IMR-90 (cell line): ENCODE data around the gene ACOXL. TPM values are rescaled to one million over a fixed set of nuclear protein-coding genes. Genes with fewer than 3 reads are reported as not detected.

Experiments
- ATAC-seq: fragments of 200-7000 bp; cut with Tn5 transposase; 2 replicates; pipeline ENCODE4 v1.9.1; 2020; ENCODE audit warnings: low read depth, mild to moderate bottlenecking, moderate library complexity
- BruUV-seq: library from RNA; stranded (reverse); fragments of 400-500 nt; replicated peaks from 2 replicates; lab custom pipeline; 2021; lab: Mats Ljungman, UMichigan
- CTCF ChIA-PET: fragments of 300-600 bp; formaldehyde crosslinking; extraction: SDS; loops from one replicate; lab custom pipeline; 2021; ENCODE audit warnings: antibody characterized with exemption; lab: Yijun Ruan, JAX
- POLR2A ChIA-PET: fragments of 300-600 bp; sonication (Branson Sonifier 250); formaldehyde crosslinking; loops from one replicate; lab custom pipeline; 2022; ENCODE audit warnings: antibody characterized with exemption; ENCODE audit not compliant: unreplicated experiment; lab: Charles Lee
- DNase-seq: peaks from one replicate; pipeline ENCODE4 v3.0.0; 2013
- H2AFZ ChIP-seq: replicated peaks from 2 replicates; pipeline ENCODE3; 2013; ENCODE audit warnings: low read length, mild to moderate bottlenecking; ENCODE audit not compliant: poor library complexity
- H2AK5ac ChIP-seq: 2 replicates; pipeline ENCODE4 v1.6.1; 2013; ENCODE audit warnings: low read depth, low read length, inconsistent platforms
- H2AK9ac ChIP-seq: replicated peaks from 2 replicates; pipeline ENCODE3; 2013; ENCODE audit warnings: mild to moderate bottlenecking, low read depth, low read length, moderate library complexity; ENCODE audit not compliant: poor library complexity
- H2BK120ac ChIP-seq: 2 replicates; pipeline ENCODE4 v1.6.1; 2013; ENCODE audit warnings: low read depth, low read length, inconsistent platforms
- H2BK15ac ChIP-seq: 3 replicates; pipeline ENCODE4 v1.6.1; 2013; ENCODE audit warnings: low read depth, low read length, inconsistent platforms
- H2BK20ac ChIP-seq: 2 replicates; pipeline ENCODE4 v1.6.1; 2013; ENCODE audit warnings: low read depth, mild to moderate bottlenecking, inconsistent platforms, low read length, moderate library complexity
- H2BK5ac ChIP-seq: 2 replicates; pipeline ENCODE4 v1.6.1; 2013; ENCODE audit warnings: mild to moderate bottlenecking, low read depth, low read length, inconsistent platforms; ENCODE audit not compliant: poor library complexity, severe bottlenecking
- H3K14ac ChIP-seq: replicated peaks from 2 replicates; pipeline ENCODE4 v1.6.1; 2013; ENCODE audit warnings: low read depth, low read length, inconsistent platforms
- H3K18ac ChIP-seq: 2 replicates; pipeline ENCODE4 v1.6.1; 2013; ENCODE audit warnings: low read depth, low read length, control low read depth
- H3K23ac ChIP-seq: 2 replicates; pipeline ENCODE4 v1.6.1; 2013; ENCODE audit warnings: low read depth, low read length, inconsistent platforms
- H3K27ac ChIP-seq: 2 replicates; pipeline ENCODE4 v1.5.1; 2013; ENCODE audit warnings: mild to moderate bottlenecking, control low read depth, low read length; ENCODE audit not compliant: insufficient read depth
- H3K27me3 ChIP-seq: 2 replicates; pipeline ENCODE4 v1.6.1; 2013; ENCODE audit warnings: low read length; ENCODE audit not compliant: control insufficient read depth, insufficient read depth
- H3K36me3 ChIP-seq: 2 replicates; pipeline ENCODE4 v1.6.1; 2013; ENCODE audit warnings: low read length, mixed read lengths; ENCODE audit not compliant: control insufficient read depth, insufficient read depth
- H3K4ac ChIP-seq: 2 replicates; pipeline ENCODE4 v1.6.1; 2013; ENCODE audit warnings: low read depth, low read length, inconsistent platforms
- H3K4me1 ChIP-seq: 2 replicates; pipeline ENCODE4 v1.6.1; 2013; ENCODE audit warnings: low read length, mixed read lengths; ENCODE audit not compliant: control insufficient read depth, insufficient read depth
- H3K4me2 ChIP-seq: 2 replicates; pipeline ENCODE4 v1.6.1; 2013; ENCODE audit warnings: low read depth, mild to moderate bottlenecking, control low read depth, low read length, moderate library complexity
- H3K4me3 ChIP-seq: 2 replicates; pipeline ENCODE4 v1.5.1; 2013; ENCODE audit warnings: low read depth, mild to moderate bottlenecking, control low read depth, low read length, moderate library complexity; ENCODE audit not compliant: insufficient read depth
- H3K56ac ChIP-seq: 2 replicates; pipeline ENCODE4 v1.6.1; 2013; ENCODE audit warnings: low read length, inconsistent platforms; ENCODE audit not compliant: insufficient read depth; ENCODE audit errors: extremely low read depth
- H3K79me1 ChIP-seq, 2 experiments: 2 replicates each; pipeline ENCODE4 v1.6.1; 2013; ENCODE audit warnings: low read length in 2 of 2, inconsistent platforms in 1 of 2, low read depth in 1 of 2
- H3K9ac ChIP-seq: 2 replicates; pipeline ENCODE4 v1.6.1; 2013; ENCODE audit warnings: low read depth, low read length, control low read depth
- H3K9me1 ChIP-seq: 2 replicates; pipeline ENCODE4 v1.6.1; 2013; ENCODE audit warnings: low read length, inconsistent platforms; ENCODE audit not compliant: insufficient read depth
- H3K9me3 ChIP-seq: 2 replicates; pipeline ENCODE4 v1.6.1; 2013; ENCODE audit warnings: low read length; ENCODE audit not compliant: control insufficient read depth, insufficient read depth
- H4K20me1 ChIP-seq: 2 replicates; pipeline ENCODE4 v1.6.1; 2013; ENCODE audit warnings: low read length, inconsistent platforms; ENCODE audit not compliant: insufficient read depth
- H4K5ac ChIP-seq: 2 replicates; pipeline ENCODE4 v1.6.1; 2013; ENCODE audit warnings: mild to moderate bottlenecking, low read depth, low read length, control low read depth
- H4K8ac ChIP-seq, 2 experiments: 2 replicates each; pipeline ENCODE4 v1.6.1; 2013; ENCODE audit warnings: low read depth in 2 of 2, low read length in 2 of 2, control low read depth in 1 of 2, inconsistent platforms in 1 of 2
- H4K91ac ChIP-seq: 2 replicates; pipeline ENCODE4 v1.6.1; 2013; ENCODE audit warnings: low read depth, low read length, inconsistent platforms; ENCODE audit not compliant: insufficient read depth
- CEBPB ChIP-seq: IDR thresholded peaks from 2 replicates; pipeline ENCODE4 v1.6.1; 2012; ENCODE audit warnings: low read depth, low read length, improper control_type of control experiment
- CHD1 ChIP-seq: IDR thresholded peaks from 2 replicates; pipeline ENCODE4 v1.6.1; 2012; ENCODE audit warnings: low read depth, low read length, improper control_type of control experiment
- CTCF ChIP-seq: conservative IDR thresholded peaks from 2 replicates; pipeline ENCODE4 v1.5.1; 2012; ENCODE audit warnings: mild to moderate bottlenecking, low read depth, low read length, improper control_type of control experiment
- ELK1 ChIP-seq: fragments of 150-350 bp; IDR thresholded peaks from 2 replicates; pipeline ENCODE4 v1.6.1; 2016; ENCODE audit warnings: low read depth, mild to moderate bottlenecking, low read length, moderate library complexity, borderline replicate concordance
- FOS ChIP-seq: fragments of 150-350 bp; IDR thresholded peaks from 2 replicates; pipeline ENCODE4 v1.6.1; 2016; ENCODE audit warnings: low read depth, low read length
- MXI1 ChIP-seq: IDR thresholded peaks from 2 replicates; pipeline ENCODE4 v1.6.1; 2012; ENCODE audit warnings: low read depth, mild to moderate bottlenecking, low read length, moderate library complexity, borderline replicate concordance
- RAD21 ChIP-seq: IDR thresholded peaks from 2 replicates; pipeline ENCODE4 v1.6.1; 2012; ENCODE audit warnings: low read length, improper control_type of control experiment
- RCOR1 ChIP-seq: IDR thresholded peaks from 2 replicates; pipeline ENCODE4 v1.6.1; 2012; ENCODE audit warnings: mild to moderate bottlenecking, low read length, improper control_type of control experiment; ENCODE audit not compliant: insufficient replicate concordance
- RFX5 ChIP-seq: IDR thresholded peaks from 2 replicates; pipeline ENCODE4 v1.8.0; 2012; ENCODE audit warnings: low read depth, mild to moderate bottlenecking, low read length, moderate library complexity
- WGBS, 2 experiments: methylation state at CpG; one replicate each; pipeline versions ENCODE4 v1.1.5 to v1.1.7; 2013; ENCODE audit warnings: missing lambda C conversion rate in 2 of 2; ENCODE audit not compliant: insufficient read length in 1 of 2; ENCODE audit errors: extremely low coverage in 2 of 2; 5-methylcytosine and 5-hydroxymethylcytosine counted together
- dilution Hi-C: fragments of 300-500 bp; cut with HindIII; formaldehyde crosslinking; loops from one replicate; pipeline ENCODE4 v1.14.3; 2018; ENCODE audit warnings: low sequenced_read_pairs; ENCODE audit not compliant: unreplicated experiment
- in situ Hi-C: fragments of 300-500 bp; cut with MboI; formaldehyde crosslinking; loops from 3 replicates; pipeline ENCODE4 v1.14.3; 2019; ENCODE audit warnings: low sequenced_read_pairs, inconsistent platforms, mixed read lengths
- intact Hi-C: fragments of 100-400 bp; cut with micrococcal nuclease; formaldehyde crosslinking; loops from 2 replicates; pipeline ENCODE4 v1.10.0; 2022
- polyA plus RNA-seq, 3 experiments: library from polyadenylated mRNA; depleted of rRNA; stranded (reverse); fragments of >200 nt; gene quantifications; 2 replicates each; pipeline ENCODE4 v1.2.3, GENCODE V29; 2012; ENCODE audit warnings: low replicate concordance in 1 of 3
- total RNA-seq: library from RNA; depleted of rRNA; stranded (reverse); fragments of >200 nt; gene quantifications from 2 replicates; pipeline ENCODE4 v1.2.3, GENCODE V29; 2012

ACOXL gene
- total and polyA plus RNA-seq, 2 of the 4 experiments (the other 2 are of a cell fraction) = not detected

- Histone ChIP-seq H3K4me3 (no peak overlapping the region), H2BK15ac (no peak overlapping the region), H3K27ac (no peak overlapping the region), H3K9me3 (no peaks in the 10 kb centered on the region), H3K27me3 (peaks cover 33% of the 10 kb centered on the region), H3K14ac (no peak overlapping the region), H3K9ac (no peak overlapping the region), H3K23ac (no peak overlapping the region), H2AK9ac (no peak overlapping the region), H3K4me2 (no peak overlapping the region), H4K20me1 (no peaks in the 10 kb centered on the region; the same call in 1 of the 2 replicates), H3K79me1 (no peaks in the 10 kb centered on the region), H4K8ac (no peak overlapping the region), H3K36me3 (no peaks in the 10 kb centered on the region), H2AFZ (no peak overlapping the region), H3K9me1 (no peaks in the 10 kb centered on the region), H3K4ac (no peak overlapping the region), H3K56ac (no peak overlapping the region), H2AK5ac (no peak overlapping the region), H3K4me1 (no peaks in the 10 kb centered on the region), H4K5ac (no peak overlapping the region), H4K91ac (no peak overlapping the region), H2BK20ac (no peak overlapping the region), H2BK120ac (no peak overlapping the region), H2BK5ac (no peak overlapping the region), H3K18ac (no peak overlapping the region)
- intact Hi-C loops (no loop called here), dilution Hi-C loops (no loop called here), in situ Hi-C loops (no loop called here)
- WGBS, 2 experiments = 60% methylated on average over 1 of the region's 8 CpGs; no CpG with 5 or more reads in 1 of the 2 experiments
- TF ChIP-seq FOS (no peak), CTCF (no peak), ELK1 (no peak), RAD21 (no peak), CEBPB (no peak), MXI1 (no peak), RFX5 (no peak), RCOR1 (no peak), CHD1 (no peak)
- ChIA-PET CTCF (no interaction called here), POLR2A (no interaction called here)
- BruUV-seq = no TSS peak
- no peak for ATAC-seq
- DNase-seq = no peak
Measured at GRCh38 chr2:110794951-110795350, 62.6 kb downstream of the ACOXL start.
